ENCODE measurements around the gene TCERG1L. TPM values are rescaled to one million over a fixed set of nuclear protein-coding genes. Genes with fewer than 3 reads are reported as not detected.

Gene TCERG1L
- polyA plus RNA-seq, 1 donor from 2014 or later: 0.53 TPM

- no peak for TF ChIP-seq REST (IDR thresholded peaks at IDR 0.05; ENCODE audit: borderline replicate concordance)
- no peak for TF ChIP-seq CTCF (IDR thresholded peaks at IDR 0.05; ENCODE audit: poor library complexity, severe bottlenecking)
- no peak for TF ChIP-seq EP300 (conservative IDR thresholded peaks at IDR 0.05; ENCODE audit: poor library complexity, severe bottlenecking)
- no peak for TF ChIP-seq EZH2 (IDR thresholded peaks at IDR 0.05; ENCODE audit: borderline replicate concordance, insufficient read depth, low read length, poor library complexity, severe bottlenecking)
- TF ChIP-seq POLR2AphosphoS5 (IDR thresholded peaks at IDR 0.05): no peak
- TF ChIP-seq MXI1 (conservative IDR thresholded peaks at IDR 0.05; ENCODE audit: poor library complexity, severe bottlenecking): no peak
- TF ChIP-seq RAD21 (conservative IDR thresholded peaks at IDR 0.05): no peak
- Histone ChIP-seq H3K36me3 (ENCODE audit: insufficient read depth, low read length) (no peaks in the 10 kb centered on the region), H3K9me3 (ENCODE audit: low read length) (no peaks in the 10 kb centered on the region), H2AFZ (ENCODE audit: low read depth, low read length) (no peak overlapping the region), H3F3A (ENCODE audit: insufficient read depth, low read length, poor library complexity, severe bottlenecking) (no peaks in the 10 kb centered on the region), H4K20me1 (ENCODE audit: insufficient read depth) (no peaks in the 10 kb centered on the region), H3K79me2 (replicated peaks; ENCODE audit: insufficient read depth, low read length) (no peaks in the 10 kb centered on the region), H3K27ac (ENCODE audit: low read length) (no peak overlapping the region), H3K4me3 (ENCODE audit: low read length) (no peak overlapping the region), H3K9me2 (ENCODE audit: insufficient read depth, low read length) (no peaks in the 10 kb centered on the region), H3K9ac (ENCODE audit: low read length) (no peak overlapping the region), H3K4me2 (ENCODE audit: low read length) (no peak overlapping the region), H3K27me3 (ENCODE audit: insufficient read depth, low read depth, low read length) (no peaks in the 10 kb centered on the region)
Measured at GRCh38 chr10:131207584-131208532, 103.7 kb downstream of the TCERG1L start.

GRCh38 chr10:131207176-131207575, 104.3 kb downstream of the TCERG1L start:
- no peaks in the 10 kb centered on the region for H3F3A ChIP-seq (ENCODE audit: insufficient read depth, low read length, poor library complexity, severe bottlenecking)
- H3K36me3 ChIP-seq (ENCODE audit: insufficient read depth, low read length): no peaks in the 10 kb centered on the region
- H3K9ac ChIP-seq (ENCODE audit: low read length): no peak overlapping the region
- no peak overlapping the region for H2AFZ ChIP-seq (ENCODE audit: low read depth, low read length)
- H3K27ac ChIP-seq (ENCODE audit: low read length): no peak overlapping the region
- no peak overlapping the region for H3K4me2 ChIP-seq (ENCODE audit: low read length)
- H3K27me3 ChIP-seq (ENCODE audit: insufficient read depth, low read depth, low read length): no peaks in the 10 kb centered on the region
- no peaks in the 10 kb centered on the region for H4K20me1 ChIP-seq (ENCODE audit: insufficient read depth)
- H3K9me2 ChIP-seq (ENCODE audit: insufficient read depth, low read length): no peaks in the 10 kb centered on the region
- no peaks in the 10 kb centered on the region for H3K79me2 ChIP-seq (replicated peaks; ENCODE audit: insufficient read depth, low read length)
- TF ChIP-seq RAD21 (conservative IDR thresholded peaks at IDR 0.05): no peak
- TF ChIP-seq EP300 (conservative IDR thresholded peaks at IDR 0.05; ENCODE audit: poor library complexity, severe bottlenecking): no peak
- TF ChIP-seq TAF1 (IDR thresholded peaks at IDR 0.05; ENCODE audit: low read depth): no peak
- TF ChIP-seq POLR2AphosphoS5 (IDR thresholded peaks at IDR 0.05): no peak
- no peak for TF ChIP-seq REST (IDR thresholded peaks at IDR 0.05; ENCODE audit: borderline replicate concordance)
- TF ChIP-seq MXI1 (conservative IDR thresholded peaks at IDR 0.05; ENCODE audit: poor library complexity, severe bottlenecking): no peak
- no peak for TF ChIP-seq SMC3 (conservative IDR thresholded peaks at IDR 0.05; ENCODE audit: poor library complexity)
- no peak for TF ChIP-seq CTCF (IDR thresholded peaks at IDR 0.05; ENCODE audit: poor library complexity, severe bottlenecking)
- no peak for TF ChIP-seq EZH2 (IDR thresholded peaks at IDR 0.05; ENCODE audit: borderline replicate concordance, insufficient read depth, low read length, poor library complexity, severe bottlenecking)
- no peak overlapping the region for H3K4me3 ChIP-seq (ENCODE audit: low read length)
- no peaks in the 10 kb centered on the region for H3K9me3 ChIP-seq (ENCODE audit: low read length)
